Choroid plexus epithelial cell (primary cell): ENCODE measurements around the gene PITPNM3.
A peak's percentile ranks its signal among the peaks of the same experiment; 100 is the strongest.

Source experiments
- DNase-seq: peaks from one replicate; pipeline ENCODE4 v3.0.0-alpha.2; 2010; ENCODE audit warnings: low read depth
- H3K4me3 ChIP-seq: 2 replicates; pipeline ENCODE4 v1.5.1; 2011; ENCODE audit warnings: low read depth, mild to moderate bottlenecking, control low read depth, low read length, moderate library complexity
- CTCF ChIP-seq: conservative IDR thresholded peaks from 2 replicates; pipeline ENCODE4 v1.5.1; 2011; ENCODE audit warnings: low read depth, mild to moderate bottlenecking, control low read depth, inconsistent platforms, low read length, moderate library complexity

The PITPNM3 gene

GRCh38 chr17:6443692-6444570 lies 112.4 kb downstream of the PITPNM3 start, which contains the start of gene PIMREG:
Gene PIMREG, plus strand, starts transcription at chr17:6444455. Its CDS starts 656 bp downstream, at chr17:6445111.
- peak within 1 kb of the TSS; percentile 70 for H3K4me3 ChIP-seq
- no peak for TF ChIP-seq CTCF
- DNase-seq, result peak; percentile 93

DNA sequence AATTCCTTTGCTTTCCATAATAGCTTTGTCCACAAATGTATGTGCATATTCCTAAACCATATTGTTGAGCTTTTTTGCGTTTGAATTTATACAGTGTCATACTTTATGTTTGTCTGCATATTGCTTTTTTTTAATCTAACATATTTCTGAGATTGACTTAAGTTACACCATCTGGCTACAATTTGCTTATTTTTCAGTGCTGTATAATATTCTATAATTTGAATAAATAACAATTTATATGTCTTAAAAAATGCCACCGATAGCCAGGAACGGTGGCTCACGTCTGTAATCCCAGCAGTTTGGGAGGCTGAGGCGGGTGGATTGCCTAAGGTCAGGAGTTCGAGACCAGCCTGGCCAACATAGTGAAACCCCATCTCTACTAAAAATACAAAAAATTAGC lies 113.6 kb downstream of the PITPNM3 start:
- DNase-seq, result no peak
- H3K4me3 ChIP-seq, result no peak overlapping the region
- TF ChIP-seq CTCF, result no peak

DNA sequence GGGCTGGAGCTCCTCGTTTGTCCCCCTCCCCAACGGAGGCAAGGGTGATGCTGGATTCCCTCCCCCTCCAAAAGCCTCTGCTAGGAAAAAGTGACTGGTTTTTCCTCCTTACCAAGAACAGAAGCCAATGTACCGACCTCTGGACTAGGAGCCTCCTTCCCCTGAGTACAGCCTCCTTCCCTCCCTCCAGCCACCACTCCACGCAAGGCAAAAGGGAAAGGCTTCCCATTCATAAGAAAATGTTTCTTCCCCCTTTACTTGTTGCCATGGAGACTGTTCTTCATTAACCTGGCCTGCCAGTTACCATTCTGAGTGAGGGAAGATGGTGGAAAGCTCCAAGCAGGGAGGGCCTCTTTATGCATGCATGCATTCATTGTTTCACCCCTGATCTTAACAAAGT lies 116.4 kb downstream of the PITPNM3 start:
- TF ChIP-seq CTCF, result no peak
- no peak overlapping the region for H3K4me3 ChIP-seq
- DNase-seq, result no peak

DNA sequence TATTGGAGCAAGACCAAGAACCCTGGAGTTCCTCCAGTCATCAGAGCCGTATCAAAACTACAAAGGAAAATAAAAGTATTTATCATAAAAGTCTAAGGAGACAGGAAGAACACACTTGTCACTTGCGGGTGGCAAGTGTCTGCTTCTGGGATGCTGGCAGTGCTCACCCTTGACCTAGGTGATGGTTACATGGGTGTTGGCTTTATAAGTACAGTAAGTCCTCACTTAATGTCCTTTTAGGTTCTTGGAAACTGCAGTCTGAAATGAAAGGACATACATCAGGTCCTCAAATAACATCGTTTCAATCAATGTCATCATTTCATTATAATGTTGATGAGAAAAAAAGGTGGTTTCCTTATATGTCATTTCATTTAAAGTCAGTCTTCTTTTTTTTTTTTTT lies 118.4 kb downstream of the PITPNM3 start:
- TF ChIP-seq CTCF, result no peak
- no peak for DNase-seq
- no peak overlapping the region for H3K4me3 ChIP-seq

DNA sequence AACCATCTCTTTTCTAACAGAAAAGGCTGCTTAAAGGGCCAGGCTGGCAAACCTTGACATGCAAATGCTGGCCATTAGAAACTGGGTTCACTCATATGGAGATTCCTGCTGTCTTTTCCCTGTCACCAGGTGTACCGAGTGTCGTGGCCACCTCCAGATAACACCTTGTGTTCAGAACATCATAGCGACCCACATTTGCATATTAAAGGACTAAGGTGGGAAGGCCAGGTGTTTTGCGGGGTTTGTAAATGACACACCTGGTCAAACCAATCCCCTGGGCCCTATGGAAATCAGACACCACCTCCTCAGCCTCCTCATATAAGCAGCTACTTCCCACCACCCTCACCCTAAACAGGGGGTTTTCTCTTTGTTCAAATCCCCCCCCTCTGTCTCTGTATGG lies 118.9 kb downstream of the PITPNM3 start:
- no peak overlapping the region for H3K4me3 ChIP-seq
- no peak for DNase-seq
- TF ChIP-seq CTCF, result no peak

DNA sequence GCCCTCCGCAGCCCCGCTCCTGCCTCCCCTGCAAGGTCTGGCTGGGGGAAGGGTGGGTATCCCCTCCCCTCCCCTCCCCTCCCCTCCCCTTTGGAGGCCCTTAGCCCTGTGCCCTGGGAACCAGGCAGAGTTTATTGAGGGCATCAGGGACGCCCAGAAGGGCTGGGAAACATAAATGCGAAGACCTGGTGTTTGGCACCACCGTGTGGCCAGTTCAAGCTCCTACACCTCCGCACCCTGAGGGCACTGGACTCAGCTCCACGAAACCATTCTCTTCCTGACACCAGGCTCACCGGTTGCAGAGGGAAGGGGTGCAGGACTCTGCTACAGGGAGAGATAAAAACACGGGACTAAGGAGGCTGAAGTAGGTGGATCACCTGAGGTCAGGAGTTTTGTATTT lies 120.4 kb downstream of the PITPNM3 start:
- peak; percentile 87 for TF ChIP-seq CTCF
- DNase-seq, result peak; percentile 82
- H3K4me3 ChIP-seq, result no peak overlapping the region

DNA sequence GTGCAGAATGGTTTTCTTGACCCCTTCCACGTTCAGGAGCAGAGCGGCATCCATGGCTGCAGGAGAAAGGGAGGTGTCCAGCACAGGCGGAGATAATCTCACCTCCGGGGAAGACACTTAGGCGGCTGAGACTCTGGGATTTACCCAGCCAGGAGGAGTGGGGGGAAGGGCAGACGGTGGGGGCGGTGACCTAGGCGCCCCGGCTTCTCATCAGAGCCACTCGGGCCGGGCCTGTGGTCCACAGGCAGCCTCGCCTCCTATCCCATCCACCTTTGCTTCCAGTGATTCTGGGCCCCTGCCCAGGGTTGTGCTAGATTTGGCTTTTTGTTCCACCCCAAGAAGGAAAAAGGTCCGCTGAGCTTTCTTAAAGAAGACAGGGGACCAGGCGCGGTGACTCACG lies 121.3 kb downstream of the PITPNM3 start, which contains the start of gene AIPL1:
Gene AIPL1, minus strand, starts transcription at position 71 of the 400 bp plus-strand sequence. Its CDS starts 17 bp downstream, at position 54.
- no peak within 1 kb of the TSS for H3K4me3 ChIP-seq
- no peak for TF ChIP-seq CTCF
- no peak for DNase-seq
